8988T (cell line): Measurements from ENCODE around the gene CNDP1.
"Not testable (repeated sequence)": the region's sequence is repeated elsewhere in the genome, so short reads cannot be mapped to it uniquely, and the experiment has no call there.

Experiments
- DNase-seq: peaks from one replicate; pipeline ENCODE4 v3.0.0; 2011

CNDP1 gene

GRCh38 chr18:74534150-74534969 lies at the start of gene CNDP1:
Gene CNDP1 (plus strand): TSS chr18:74534500. CDS start chr18:74534668, 168 bp downstream.
- no peak for DNase-seq

DNA sequence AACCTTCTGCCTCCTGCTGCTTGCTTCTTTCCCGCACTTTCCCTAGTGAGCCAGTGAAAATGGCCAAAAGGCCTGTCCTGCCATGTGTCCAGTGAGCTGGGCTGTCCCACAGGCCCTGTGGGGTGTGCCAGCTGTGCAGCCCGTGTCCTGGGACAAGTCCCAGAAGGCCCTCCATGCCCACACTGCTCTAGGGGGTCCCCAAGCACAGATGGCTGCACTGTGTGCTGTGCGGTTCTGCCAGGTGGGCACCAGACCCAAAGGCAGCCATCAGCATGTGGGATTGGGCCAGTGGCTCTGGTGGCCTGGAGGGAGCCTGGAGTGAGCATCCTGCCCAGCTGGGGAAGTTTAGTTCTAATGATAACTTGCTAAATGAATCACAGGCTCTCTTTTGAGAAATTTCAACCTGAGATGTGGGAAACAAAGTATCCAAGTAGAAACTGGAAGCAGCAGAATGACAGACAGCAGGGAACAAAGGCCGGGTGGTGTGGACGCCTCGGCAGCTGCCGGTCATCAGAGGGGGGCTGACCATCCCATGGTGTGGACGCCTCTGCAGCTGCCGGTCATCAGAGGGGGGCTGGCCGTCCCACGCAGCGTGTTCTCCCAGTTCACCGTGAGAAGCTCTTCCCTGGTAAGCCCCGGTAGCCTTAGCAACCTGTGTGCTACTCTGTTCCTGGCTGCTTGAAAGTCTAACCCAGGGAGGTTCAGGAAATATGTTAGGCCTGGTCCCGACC lies 48.0 kb upstream of the CNDP1 start:
- DNase-seq, result no peak

DNA sequence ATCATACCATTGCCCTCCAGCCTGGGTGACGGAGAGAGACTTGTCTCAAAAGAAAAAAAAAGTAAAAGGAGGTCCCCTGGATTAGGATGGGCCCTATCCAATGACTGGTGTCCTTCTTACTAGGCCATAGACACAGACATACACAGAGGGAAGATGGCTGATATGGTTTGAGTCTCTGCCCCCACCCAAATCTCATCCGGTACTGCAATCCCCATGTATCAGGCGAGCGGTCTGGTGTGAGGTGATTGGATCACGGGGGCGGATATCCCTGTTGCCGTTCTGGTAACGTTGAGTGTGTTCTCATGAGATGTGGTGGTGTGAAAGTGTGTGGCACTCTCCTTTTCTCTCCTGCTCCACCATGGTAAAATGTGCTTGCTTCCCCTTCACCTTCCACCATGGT lies 45.9 kb upstream of the CNDP1 start:
- DNase-seq, result no peak

- no peak for DNase-seq
Measured at GRCh38 chr18:74488864-74489263, 45.4 kb upstream of the CNDP1 start.

DNA sequence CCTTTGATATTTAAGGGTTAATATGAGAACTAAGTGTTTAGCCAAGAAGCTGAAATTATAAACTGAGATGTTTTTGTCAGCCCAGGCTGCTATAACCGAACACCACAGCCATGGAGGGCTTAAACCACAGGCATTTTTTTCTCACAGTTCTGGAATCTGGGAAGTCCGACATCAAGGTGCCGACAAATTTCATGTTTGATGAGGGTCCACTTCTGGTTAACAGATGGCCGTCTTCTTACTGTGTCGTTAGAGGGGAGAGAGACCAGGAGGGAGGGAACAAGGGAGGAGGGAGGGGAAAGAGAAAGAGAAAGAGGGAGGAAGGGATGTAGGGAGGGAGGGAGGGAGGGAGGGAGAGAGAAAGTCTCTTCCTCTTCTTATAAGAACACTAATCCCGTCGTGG lies 44.6 kb upstream of the CNDP1 start:
- no peak for DNase-seq

- no peak for DNase-seq
Measured at GRCh38 chr18:74492259-74492658, 42.0 kb upstream of the CNDP1 start.

DNA sequence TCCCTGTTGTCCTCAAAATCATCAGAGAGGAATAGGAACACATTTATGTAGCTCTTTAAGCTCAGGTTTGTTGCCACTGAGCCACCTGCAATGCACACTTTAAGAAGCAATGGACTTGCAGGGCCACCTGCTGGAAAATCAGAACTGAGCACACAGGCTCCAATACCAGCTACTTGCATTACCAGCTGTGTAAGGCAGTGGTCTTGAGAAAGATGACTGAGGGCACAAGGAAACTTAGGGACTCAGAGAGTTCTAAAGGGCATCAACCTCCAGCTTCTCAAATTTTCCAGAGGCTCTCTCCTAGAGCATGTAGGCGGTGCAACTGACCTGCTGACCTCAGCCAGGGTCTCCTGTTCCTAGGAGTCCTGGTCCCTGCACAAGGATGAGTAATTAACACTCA lies 40.6 kb upstream of the CNDP1 start:
- DNase-seq, result no peak

DNA sequence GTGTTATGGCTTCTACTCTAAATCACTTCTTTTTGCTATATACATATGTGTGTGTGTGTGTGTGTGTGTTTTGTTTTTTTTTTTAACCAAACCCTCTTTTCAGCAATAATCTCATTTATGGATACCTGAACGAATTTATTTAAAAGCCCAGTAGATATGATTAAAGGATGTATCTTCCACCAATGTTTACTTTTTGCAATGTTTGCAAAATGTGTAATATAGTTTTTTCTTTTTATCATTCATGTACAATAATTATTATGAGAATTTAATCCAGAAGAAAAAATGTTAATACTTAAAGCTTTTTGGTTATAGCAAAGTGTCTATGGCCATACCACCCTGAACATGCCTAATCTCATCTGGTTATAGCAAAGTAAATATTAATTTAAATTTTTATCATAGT lies 39.8 kb upstream of the CNDP1 start:
- no peak for DNase-seq

- DNase-seq, result peak; percentile 57
Measured at GRCh38 chr18:74495581-74496507, 38.5 kb upstream of the CNDP1 start, which contains the start of gene CNDP2. Gene CNDP2 (plus strand): TSS chr18:74496363. CDS start chr18:74499974, 3,611 bp downstream.

GRCh38 chr18:74496508-74497323 lies 37.6 kb upstream of the CNDP1 start:
- DNase-seq, result no peak

DNA sequence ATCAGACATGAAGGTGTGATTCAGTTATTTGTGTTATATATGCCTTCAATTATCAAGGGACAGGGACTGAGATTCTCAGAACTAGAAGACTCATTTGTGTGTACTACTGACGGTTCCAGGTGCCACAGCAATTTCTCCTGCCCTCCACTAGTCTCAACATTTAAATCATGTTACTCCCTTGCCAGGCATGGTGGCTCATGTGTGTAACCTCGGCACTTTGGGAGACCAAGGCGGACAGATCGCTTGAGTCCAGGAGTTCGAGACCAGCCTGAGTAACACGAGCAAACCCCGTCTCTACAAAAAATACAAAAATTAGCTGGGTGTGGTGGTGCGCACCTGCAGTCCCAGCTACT lies 37.0 kb upstream of the CNDP1 start:
- DNase-seq, result no peak

DNA sequence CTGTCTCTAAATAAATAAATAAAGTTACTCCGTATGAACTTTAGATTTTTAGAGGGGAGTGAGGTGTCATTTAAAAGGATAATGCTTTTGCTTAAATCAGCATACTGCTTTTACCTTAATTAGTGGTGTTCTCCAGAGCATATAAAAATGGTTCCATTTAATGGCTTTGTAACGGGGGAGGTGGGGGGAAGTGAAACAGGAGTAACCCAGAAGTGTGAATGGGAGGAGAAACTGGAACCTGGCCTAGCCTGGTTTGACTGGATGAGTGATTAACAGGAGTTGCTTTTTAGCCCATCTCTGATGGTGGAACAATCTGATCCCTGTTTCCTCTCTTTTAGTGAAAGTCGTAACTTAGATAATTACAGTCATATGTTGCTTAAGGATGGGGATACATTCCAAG lies 36.5 kb upstream of the CNDP1 start:
- DNase-seq, result no peak

- DNase-seq, result no peak
Measured at GRCh38 chr18:74498712-74499627, 35.3 kb upstream of the CNDP1 start.

GRCh38 chr18:74499633-74500032 lies 34.7 kb upstream of the CNDP1 start:
- no peak for DNase-seq

DNA sequence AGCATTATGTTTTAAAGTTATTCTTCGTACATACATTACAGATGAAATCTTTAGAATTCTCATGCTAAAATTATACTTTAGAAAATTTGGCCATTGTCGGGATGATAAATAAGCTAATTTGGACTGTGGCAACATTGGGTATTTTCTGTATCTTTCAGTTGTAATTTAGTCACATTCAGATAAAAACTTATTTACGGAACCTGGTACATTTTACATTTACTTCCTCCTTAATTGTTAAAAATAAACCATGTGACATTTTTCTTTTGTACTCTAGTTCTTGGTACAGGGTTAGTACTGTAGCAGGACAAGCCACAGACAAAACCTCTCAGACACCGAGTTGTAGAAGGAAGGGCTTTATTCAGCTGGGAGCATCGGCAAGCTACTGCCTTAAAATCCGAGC lies 33.9 kb upstream of the CNDP1 start:
- DNase-seq, result no peak

DNA sequence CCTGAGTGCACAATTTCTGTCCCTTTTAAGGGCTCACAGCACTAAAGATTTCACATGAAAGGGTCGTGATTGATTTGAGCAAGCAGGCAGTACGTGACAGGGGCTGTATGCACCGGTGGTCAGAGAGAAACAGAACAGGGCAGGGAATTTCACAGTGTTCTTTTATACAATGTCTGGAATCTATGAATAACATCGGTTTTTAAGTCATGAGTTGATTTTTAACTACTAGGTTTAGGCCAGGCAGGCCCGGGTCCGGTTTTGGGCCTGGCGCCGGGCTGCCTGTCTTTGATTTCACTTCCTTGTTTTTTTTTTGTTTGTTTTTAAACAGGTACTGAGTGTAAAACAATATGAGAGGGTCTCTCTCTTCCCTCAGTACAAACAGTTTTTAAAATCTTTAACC lies 33.5 kb upstream of the CNDP1 start:
- DNase-seq, result not testable (repeated sequence)

DNA sequence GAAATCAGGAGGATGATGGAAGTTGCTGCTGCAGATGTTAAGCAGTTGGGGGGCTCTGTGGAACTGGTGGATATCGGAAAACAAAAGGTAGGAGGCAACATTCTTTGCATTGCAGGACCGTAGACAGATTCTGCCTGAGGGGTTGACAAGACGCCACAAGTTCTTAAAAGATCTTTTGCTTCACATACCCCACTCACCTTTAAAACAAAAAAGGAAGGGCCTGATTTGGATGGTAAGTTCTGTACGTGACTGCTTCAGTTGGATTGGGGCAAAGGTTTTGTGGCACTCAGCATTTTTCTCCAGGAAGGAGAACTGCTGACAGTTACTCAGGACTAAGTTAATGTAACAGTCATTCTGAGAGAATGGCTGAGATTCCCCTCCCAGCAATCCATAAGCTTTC lies 32.9 kb upstream of the CNDP1 start:
- no peak for DNase-seq

- no peak for DNase-seq
Measured at GRCh38 chr18:74503137-74503536, 31.2 kb upstream of the CNDP1 start.

- DNase-seq, result no peak
Measured at GRCh38 chr18:74505776-74506175, 28.5 kb upstream of the CNDP1 start.

- no peak for DNase-seq
Measured at GRCh38 chr18:74506448-74507084, 27.7 kb upstream of the CNDP1 start.
